Posterior cingulate gyrus (tissue), 11 donors: ENCODE results near the gene RAB15.
"Not testable (repeated sequence)": the region's sequence is repeated elsewhere in the genome, so short reads cannot be mapped to it uniquely, and the experiment has no call there.

Experiments used
- DNase-seq, 10 donors: peaks; one replicate each; pipeline versions ENCODE4 v3.0.0 to v3.0.0-alpha.2; 2020 to 2021; ENCODE audit warnings: mixed read lengths in 3 of 10
- intact Hi-C: fragments of 100-400 bp; cut with DNase I; formaldehyde crosslinking; loops from one replicate; pipeline ENCODE4 v1.15.1; 2023

The RAB15 gene

GRCh38 chr14:64919215-64919614 lies 52.9 kb downstream of the RAB15 start:
- no peak for DNase-seq
- intact Hi-C loops: no loop called here

GRCh38 chr14:64918216-64918615 lies 53.9 kb downstream of the RAB15 start:
- intact Hi-C loops: no loop called here
- no peak for DNase-seq

GRCh38 chr14:64915797-64916196 lies 56.3 kb downstream of the RAB15 start:
- intact Hi-C loops: loop anchor here (2.0 kb wide), 1 partner anchor 71 kb away; the partner anchor contains the start of gene FNTB
- no peak for DNase-seq

- DNase-seq: no peak
- intact Hi-C loops: loop anchor here (2.0 kb wide), 1 partner anchor 72 kb away; the partner anchor contains the start of gene FNTB
Observed at GRCh38 chr14:64915029-64915424, 57.1 kb downstream of the RAB15 start.

- peak; percentile 93 to 99 (median 98) for DNase-seq
- intact Hi-C loops: loop anchor here (2.0 kb wide), 1 partner anchor 72 kb away; the partner anchor contains the start of gene FNTB
Observed at GRCh38 chr14:64914237-64915028, 57.7 kb downstream of the RAB15 start, which contains the start of gene CHURC1. Gene CHURC1 (plus strand): TSS chr14:64914455. CDS start chr14:64914496, 41 bp downstream.

GRCh38 chr14:64913477-64913876 lies 58.7 kb downstream of the RAB15 start:
- intact Hi-C loops, DNase-seq: not testable (repeated sequence)

- no peak for DNase-seq
- intact Hi-C loops: no loop called here
Observed at GRCh38 chr14:64912261-64912660, 59.9 kb downstream of the RAB15 start.

GRCh38 chr14:64910847-64911495 lies 61.2 kb downstream of the RAB15 start:
- no peak for DNase-seq
- intact Hi-C loops: no loop called here

GRCh38 chr14:64906022-64906421 lies 66.1 kb downstream of the RAB15 start:
- intact Hi-C loops: no loop called here
- no peak for DNase-seq

- intact Hi-C loops: no loop called here
- no peak for DNase-seq
Observed at GRCh38 chr14:64899958-64900357, 72.2 kb downstream of the RAB15 start.
